Smooth muscle cell of the brain vasculature (primary cell): Measurements from ENCODE around the gene CD22.

Experiments used
- DNase-seq: peaks from one replicate; pipeline ENCODE4 v3.0.0-alpha.2; 2012; ENCODE audit warnings: low read depth, low spot score

CD22 gene

GRCh38 chr19:35295792-35296462 lies 33.1 kb upstream of the CD22 start:
- DNase-seq = no peak

DNA sequence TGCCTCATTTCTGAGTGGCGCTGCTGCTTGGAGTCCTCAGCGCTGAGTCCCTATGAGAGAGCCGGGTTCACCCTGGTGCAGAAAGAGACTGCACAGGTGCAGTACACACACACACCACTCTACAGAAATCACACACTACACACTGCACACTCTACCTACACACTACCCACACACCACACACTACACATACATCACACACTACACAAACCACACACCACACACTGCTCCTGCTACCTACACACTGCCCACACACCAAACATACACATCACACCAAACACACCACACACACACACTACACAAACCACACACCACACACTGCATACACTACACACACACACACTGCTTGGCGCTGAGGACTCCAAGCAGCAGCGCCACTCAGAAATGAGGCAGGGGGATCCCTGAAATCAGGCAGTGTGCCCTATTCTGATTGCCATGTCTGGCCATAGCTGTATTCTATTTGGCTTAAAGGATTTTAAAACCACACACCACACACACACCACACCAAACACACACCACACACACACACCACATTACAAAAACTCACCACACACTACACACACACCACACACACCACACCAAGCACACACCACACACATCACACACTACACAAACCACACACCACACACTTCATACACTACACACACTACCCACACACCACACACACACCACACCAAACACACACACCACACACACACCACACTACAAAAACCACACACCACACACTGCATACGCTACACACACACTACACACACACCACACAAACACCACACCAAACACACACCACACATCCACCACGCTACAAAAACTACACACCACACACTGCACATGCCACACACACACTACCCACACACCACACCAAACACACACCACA lies 32.1 kb upstream of the CD22 start:
- DNase-seq = no peak

GRCh38 chr19:35297515-35297848 lies 31.5 kb upstream of the CD22 start:
- no peak for DNase-seq

- DNase-seq = no peak
Observed at GRCh38 chr19:35297922-35298321, 31.1 kb upstream of the CD22 start.

- DNase-seq = no peak
Observed at GRCh38 chr19:35298561-35298972, 30.4 kb upstream of the CD22 start.

- no peak for DNase-seq
Observed at GRCh38 chr19:35299523-35300338, 29.3 kb upstream of the CD22 start.

DNA sequence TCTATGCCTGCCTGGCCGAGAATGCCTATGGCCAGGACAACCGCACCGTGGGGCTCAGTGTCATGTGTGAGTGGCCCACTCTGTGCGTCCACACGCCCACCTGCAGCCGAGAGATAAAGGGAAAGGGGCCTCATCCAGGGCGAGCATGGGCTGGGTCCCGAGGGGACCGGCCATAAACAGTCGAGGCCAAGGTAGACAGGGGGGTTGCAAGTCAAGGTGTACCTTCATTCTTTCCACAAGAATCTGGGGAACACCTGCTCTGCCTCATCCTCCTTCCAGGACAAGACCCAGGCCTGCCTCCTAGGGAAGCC lies 28.7 kb upstream of the CD22 start:
- no peak for DNase-seq

GRCh38 chr19:35301961-35302360 lies 27.0 kb upstream of the CD22 start:
- no peak for DNase-seq

- DNase-seq = no peak
Observed at GRCh38 chr19:35302446-35302845, 26.5 kb upstream of the CD22 start.

- DNase-seq = no peak
Observed at GRCh38 chr19:35303357-35303915, 25.6 kb upstream of the CD22 start.

DNA sequence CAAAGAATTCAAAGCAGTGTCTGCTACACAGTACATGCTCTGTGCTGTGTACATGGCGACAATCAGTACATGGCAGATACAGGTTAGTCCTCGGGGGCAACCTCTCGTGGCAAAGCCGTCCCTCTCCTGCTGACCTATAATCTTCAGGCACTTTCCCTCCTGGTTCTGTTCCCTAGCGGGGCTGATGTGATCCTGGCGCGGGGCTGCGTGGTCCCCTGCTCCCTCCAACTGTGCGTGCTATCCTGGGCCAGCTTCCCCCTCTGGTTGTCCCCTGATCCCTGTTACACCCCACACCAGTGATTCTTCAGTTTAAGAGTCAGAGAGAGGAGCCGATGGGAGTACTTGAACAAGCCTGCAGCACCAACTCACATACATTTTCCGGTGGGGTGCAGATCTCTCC lies 25.0 kb upstream of the CD22 start:
- no peak for DNase-seq

DNA sequence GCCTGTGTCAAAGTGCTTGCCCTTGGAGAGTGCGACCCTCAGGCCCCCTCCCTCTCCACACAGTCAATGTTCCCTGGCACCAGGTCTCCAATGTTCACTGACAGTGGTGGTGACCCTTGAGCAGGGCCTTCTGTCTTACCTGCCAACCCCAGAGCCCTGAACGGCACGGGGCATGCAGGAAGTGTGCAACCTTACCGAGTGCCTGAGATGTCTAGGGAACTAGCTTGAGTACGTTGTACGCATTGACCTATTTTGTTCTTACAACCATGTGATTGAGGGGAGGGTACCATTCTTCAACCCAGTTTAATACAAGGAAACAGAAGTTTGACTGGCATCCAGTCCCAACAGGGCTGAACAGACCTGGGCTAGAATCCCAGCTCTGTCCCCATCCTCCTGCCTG lies 23.8 kb upstream of the CD22 start:
- no peak for DNase-seq

DNA sequence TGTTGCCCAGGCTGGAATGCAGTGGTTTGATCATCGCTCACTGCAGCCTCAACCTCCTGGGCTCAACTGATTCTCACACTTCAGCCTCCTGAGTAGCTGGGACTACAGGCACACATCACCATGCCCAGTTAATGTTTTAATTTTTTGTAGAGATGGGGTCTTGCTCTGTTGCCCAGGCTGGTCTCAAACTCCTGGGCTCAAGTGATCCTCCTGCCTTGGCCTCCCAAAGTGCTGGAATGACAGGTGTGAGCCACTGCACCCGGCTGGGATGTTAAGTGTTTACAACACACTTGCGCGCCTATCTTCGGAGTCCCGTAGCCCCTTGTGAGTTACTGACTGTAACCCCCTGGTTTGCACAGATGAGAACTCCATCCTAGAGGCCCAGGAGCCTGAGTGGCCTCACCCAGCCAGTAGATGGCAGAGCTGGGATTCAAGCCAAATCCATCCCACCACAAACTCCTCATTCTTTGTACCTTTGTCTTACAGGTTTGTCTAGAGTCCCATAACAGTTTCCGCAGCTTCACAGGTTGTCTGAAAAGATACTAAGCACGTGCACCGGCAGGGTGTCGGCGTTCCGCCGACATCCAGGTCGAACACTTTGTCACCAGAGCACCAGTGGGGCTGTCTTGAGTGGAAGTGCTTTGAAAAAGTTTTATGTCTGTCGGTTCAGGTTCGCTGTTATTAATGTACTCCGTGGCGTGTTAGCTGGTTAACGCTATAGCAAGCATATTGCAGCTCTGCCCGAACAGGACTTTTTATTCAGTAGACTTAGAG lies 22.3 kb upstream of the CD22 start:
- no peak for DNase-seq

DNA sequence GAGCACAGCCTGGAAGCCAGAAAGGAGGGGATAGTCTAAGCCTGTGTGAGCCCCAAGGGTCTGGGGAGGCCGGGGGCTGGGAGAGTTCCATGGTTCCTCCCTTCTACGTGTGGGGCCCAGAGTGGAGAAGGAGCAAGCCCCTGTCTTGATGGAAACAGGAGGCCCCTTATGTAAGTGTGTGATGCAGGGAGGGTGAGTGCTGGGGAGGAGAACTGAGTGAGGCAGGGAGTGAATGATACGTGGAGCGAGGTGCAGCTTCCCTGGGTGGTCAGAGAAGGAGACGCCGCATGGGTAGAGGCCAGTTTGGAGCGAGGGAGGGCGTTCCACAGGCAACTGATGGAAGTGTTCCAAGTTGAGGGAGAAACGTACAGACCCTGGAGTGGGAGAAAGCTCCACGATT lies 21.1 kb upstream of the CD22 start:
- no peak for DNase-seq

DNA sequence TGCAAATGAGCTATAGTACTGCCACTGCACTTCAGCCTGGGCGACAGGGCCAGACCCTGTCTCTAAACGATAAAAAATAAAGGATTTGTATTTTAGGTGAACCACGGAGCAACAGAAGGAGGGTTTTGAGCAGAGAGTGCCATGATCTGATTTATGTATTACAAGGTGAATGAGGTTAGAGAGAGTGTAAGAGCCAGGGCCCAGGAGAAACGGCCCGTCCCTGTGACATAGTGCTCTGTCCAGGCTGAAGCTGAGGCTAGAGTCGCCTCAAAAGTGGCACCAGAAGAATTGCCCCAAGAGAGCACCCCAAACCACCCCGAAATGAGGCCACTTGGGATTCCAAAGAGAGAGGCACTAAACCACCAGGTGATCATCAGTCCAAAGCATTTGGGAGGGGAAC lies 20.1 kb upstream of the CD22 start:
- DNase-seq = no peak

- DNase-seq = no peak
Observed at GRCh38 chr19:35309481-35310279, 19.3 kb upstream of the CD22 start.

DNA sequence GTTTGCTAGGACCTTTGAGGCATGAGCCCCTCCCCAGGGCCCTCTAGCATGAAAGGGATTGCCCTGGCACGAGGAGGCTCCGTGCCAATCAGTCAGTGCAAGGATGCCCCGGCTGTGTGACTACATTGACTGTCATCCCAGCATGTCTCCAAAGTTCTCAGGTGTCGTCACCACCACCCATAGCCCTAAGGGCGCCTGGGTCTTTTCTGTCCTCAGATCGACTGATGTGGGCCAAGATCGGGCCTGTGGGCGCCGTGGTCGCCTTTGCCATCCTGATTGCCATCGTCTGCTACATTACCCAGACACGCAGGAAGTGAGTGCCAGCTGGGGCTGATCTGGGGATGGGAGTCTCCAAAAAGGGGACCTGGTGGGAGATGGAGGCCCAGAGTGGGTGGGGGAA lies 18.7 kb upstream of the CD22 start:
- no peak for DNase-seq

DNA sequence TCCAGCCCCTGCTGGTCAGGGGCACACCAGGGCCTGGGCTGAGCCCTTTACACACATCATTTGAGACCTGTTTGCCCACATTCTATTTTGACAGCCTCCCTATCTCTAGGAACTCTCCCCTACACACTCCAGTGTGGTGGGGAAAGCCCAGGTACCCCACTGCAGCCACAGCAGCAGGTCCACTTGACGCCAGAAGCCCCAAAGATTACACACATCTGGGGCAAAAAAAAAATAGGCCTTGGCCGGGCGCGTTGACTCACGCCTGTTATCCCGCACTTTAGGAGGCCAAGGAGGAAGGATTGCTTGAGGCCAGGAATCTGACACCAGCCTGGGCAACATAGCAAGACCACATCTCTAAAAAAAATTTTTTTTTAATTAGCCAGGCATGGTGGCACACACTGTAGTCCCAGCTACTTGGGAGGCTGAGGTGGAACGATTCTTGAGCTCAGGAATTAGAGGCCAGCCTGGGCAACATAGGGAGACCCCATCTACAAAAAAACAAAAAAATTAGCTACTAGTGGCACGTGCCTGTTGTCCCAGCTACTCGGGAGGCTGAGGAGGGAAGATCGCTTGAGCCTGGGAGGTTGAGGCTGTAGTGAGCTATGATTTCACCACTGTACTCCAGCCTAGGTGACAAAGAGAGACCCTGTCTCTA lies 18.0 kb upstream of the CD22 start:
- no peak for DNase-seq

DNA sequence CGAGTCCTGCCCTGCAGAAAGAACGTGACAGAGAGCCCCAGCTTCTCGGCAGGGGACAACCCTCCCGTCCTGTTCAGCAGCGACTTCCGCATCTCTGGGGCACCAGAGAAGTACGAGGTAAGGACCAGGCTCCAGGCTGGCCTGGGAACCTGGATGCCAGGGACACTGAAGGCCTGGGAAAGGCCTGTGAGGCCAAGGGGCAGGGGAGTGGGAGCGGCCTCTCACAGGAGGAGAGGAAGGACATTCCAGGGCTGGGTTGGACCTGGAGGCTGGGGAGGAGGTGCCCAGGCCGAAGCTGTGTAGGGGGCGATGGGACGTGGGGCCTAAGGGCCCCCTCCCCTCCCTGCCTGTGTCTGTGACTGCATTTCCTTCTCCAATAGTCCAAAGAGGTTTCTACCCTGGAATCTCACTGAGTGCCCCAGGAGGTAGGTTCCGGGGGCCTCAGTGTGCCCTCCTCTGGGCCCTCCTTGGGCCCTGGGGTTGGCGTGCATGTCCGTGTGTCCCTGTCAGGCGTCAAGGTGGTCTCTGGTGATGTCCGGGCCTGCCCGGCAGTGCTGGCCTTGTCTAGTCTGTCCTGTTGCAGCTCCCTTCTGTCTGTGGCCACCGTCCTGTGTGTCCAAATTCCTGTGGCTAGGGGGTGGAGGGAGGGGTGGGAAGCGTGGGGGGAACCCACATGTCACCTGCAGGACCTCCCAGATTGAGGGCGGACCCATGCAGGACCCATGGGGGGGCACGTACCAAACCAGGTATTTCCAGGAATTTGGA lies 16.9 kb upstream of the CD22 start:
- DNase-seq = no peak
